Endothelial cell of umbilical vein (primary cell): ENCODE measurements around the gene PHF3. TPM values are rescaled to one million over a fixed set of nuclear protein-coding genes. Genes with fewer than 3 reads are reported as not detected.

Experiments used
- BruUV-seq: library from RNA; stranded (reverse); fragments of 400-500 nt; replicated peaks from 2 replicates; lab custom pipeline; 2021; lab: Mats Ljungman, UMichigan
- CTCF ChIA-PET: fragments of 300-600, 350-600 bp; sonication (Branson Sonifier 250); formaldehyde crosslinking; loops from one replicate; lab custom pipeline; 2021; ENCODE audit warnings: antibody characterized with exemption, inconsistent platforms; lab: Charles Lee
- POLR2A ChIA-PET: fragments of 300-600, 350-600 bp; sonication (Branson Sonifier 250); formaldehyde crosslinking; loops from one replicate; lab custom pipeline; 2021; ENCODE audit warnings: antibody characterized with exemption, inconsistent platforms; lab: Charles Lee
- DNase-seq: peaks from one replicate; pipeline ENCODE4 v3.0.0-alpha.2; 2011; ENCODE audit warnings: low read depth, low spot score
- FAIRE-seq: peaks from 2 replicates; lab custom pipeline; 2011; peaks lifted over from hg19 to GRCh38; lab: Jason Lieb, UNC
- H2AFZ ChIP-seq: 2 replicates; pipeline ENCODE4 v1.6.0; 2012; ENCODE audit warnings: low read depth, low read length, control low read depth, inconsistent platforms
- H3K27ac ChIP-seq: 2 replicates; pipeline ENCODE4 v1.5.1; 2011; ENCODE audit warnings: low read depth, mild to moderate bottlenecking, control low read depth, low read length, moderate library complexity; ENCODE audit not compliant: insufficient read depth
- H3K27me3 ChIP-seq, 2 experiments: 2 replicates each; pipeline versions ENCODE4 v1.6.0 to v1.6.1; 2011; ENCODE audit warnings: low read length in 2 of 2, mixed read lengths in 1 of 2; ENCODE audit not compliant: control insufficient read depth in 2 of 2, insufficient read depth in 2 of 2
- H3K36me3 ChIP-seq, 2 experiments: 2 replicates in 1 of 2; 3 replicates in 1 of 2; pipeline ENCODE4 v1.5.1; 2011; ENCODE audit warnings: low read length in 2 of 2, mild to moderate bottlenecking in 1 of 2, moderate library complexity in 1 of 2; ENCODE audit not compliant: control insufficient read depth in 2 of 2, insufficient read depth in 2 of 2; ENCODE audit errors: extremely low read depth in 1 of 2
- H3K4me1 ChIP-seq: 3 replicates; pipeline ENCODE4 v1.5.1; 2011; ENCODE audit warnings: mild to moderate bottlenecking, low read length; ENCODE audit not compliant: control insufficient read depth, insufficient read depth; ENCODE audit errors: extremely low read depth
- H3K4me2 ChIP-seq: 2 replicates; pipeline ENCODE4 v1.6.1; 2011; ENCODE audit warnings: low read length, control low read depth, mixed read lengths; ENCODE audit not compliant: insufficient read depth
- H3K4me3 ChIP-seq, 3 experiments: fragments of 200-600 bp in 1 of 3; sonication (generic), shearing (Covaris generic) in 1 of 3; replicated peaks in 1 of 3; 2 replicates each; pipeline ENCODE4 v1.5.1; 2011 to 2016; ENCODE audit warnings: control low read depth in 3 of 3, low read length in 3 of 3, mild to moderate bottlenecking in 2 of 3, inconsistent platforms in 1 of 3, low read depth in 1 of 3, moderate library complexity in 1 of 3; ENCODE audit not compliant: insufficient read depth in 1 of 3
- H3K79me2 ChIP-seq: 2 replicates; pipeline ENCODE4 v1.6.0; 2012; ENCODE audit warnings: low read length, inconsistent platforms; ENCODE audit not compliant: control insufficient read depth, insufficient read depth
- H3K9ac ChIP-seq: replicated peaks from 2 replicates; pipeline ENCODE3; 2011; ENCODE audit warnings: low read length, control low read depth; ENCODE audit not compliant: insufficient read depth; ENCODE audit errors: extremely low read depth
- H3K9me1 ChIP-seq: replicated peaks from 3 replicates; pipeline ENCODE4 v1.6.0; 2011; ENCODE audit warnings: mild to moderate bottlenecking, low read length; ENCODE audit not compliant: control insufficient read depth, insufficient read depth; ENCODE audit errors: extremely low read depth
- H3K9me3 ChIP-seq: replicated peaks from 2 replicates; pipeline ENCODE4 v1.5.1; 2012; ENCODE audit warnings: low read length, inconsistent platforms; ENCODE audit not compliant: control insufficient read depth, insufficient read depth
- H4K20me1 ChIP-seq: replicated peaks from 2 replicates; pipeline ENCODE3; 2011; ENCODE audit warnings: mild to moderate bottlenecking, low read length; ENCODE audit not compliant: control insufficient read depth, insufficient read depth; ENCODE audit errors: extremely low read depth
- EZH2 ChIP-seq: IDR thresholded peaks from 2 replicates; pipeline ENCODE4 v1.6.1; 2012; ENCODE audit warnings: borderline replicate concordance, low read depth, mild to moderate bottlenecking, moderate library complexity, low read length, inconsistent platforms; ENCODE audit not compliant: severe bottlenecking
- FOS ChIP-seq: IDR thresholded peaks from 2 replicates; pipeline ENCODE4 v1.6.1; 2011; ENCODE audit warnings: mild to moderate bottlenecking, low read length, moderate library complexity, borderline replicate concordance; ENCODE audit not compliant: insufficient read depth
- GATA2 ChIP-seq: IDR thresholded peaks from 2 replicates; pipeline ENCODE4 v1.7.0; 2011; ENCODE audit warnings: low read depth, mild to moderate bottlenecking, moderate library complexity, mixed read lengths, low read length; ENCODE audit not compliant: insufficient read length, insufficient read depth
- JUN ChIP-seq: IDR thresholded peaks from 2 replicates; pipeline ENCODE4 v1.6.1; 2011; ENCODE audit warnings: borderline replicate concordance, low read depth; ENCODE audit not compliant: insufficient read length, insufficient read depth
- MYC ChIP-seq: IDR thresholded peaks from one replicate; pipeline ENCODE4 v1.6.1; 2011; ENCODE audit warnings: mild to moderate bottlenecking, low read depth, low read length
- POLR2A ChIP-seq: IDR thresholded peaks from 2 replicates; pipeline ENCODE4 v1.6.1; 2012; ENCODE audit warnings: low read depth, mild to moderate bottlenecking, control low read depth, low read length
- POLR2AphosphoS5 ChIP-seq: IDR thresholded peaks from 2 replicates; pipeline ENCODE4 v1.6.1; 2012; ENCODE audit warnings: low read depth, mild to moderate bottlenecking, control low read depth, low read length, moderate library complexity; ENCODE audit not compliant: insufficient read depth
- dilution Hi-C: fragments of 300-500 bp; cut with MboI; formaldehyde crosslinking; loops from one replicate; pipeline ENCODE4 v1.15.0; 2019; ENCODE audit warnings: low sequenced_read_pairs; ENCODE audit not compliant: extremely low pct_ligation_motif_present
- intact Hi-C: fragments of 100-400 bp; cut with micrococcal nuclease; formaldehyde crosslinking; loops from one replicate; pipeline ENCODE4 v1.10.0; 2022
- polyA plus RNA-seq, 4 experiments: library from polyadenylated mRNA; depleted of rRNA in 3 of 4; stranded (reverse) in 3 of 4; unstranded in 1 of 4; fragments of >200 nt; gene quantifications; 2 replicates each; pipeline versions ENCODE4 v1.2.1 to v1.2.3, GENCODE V29; 2011 to 2012; ENCODE audit warnings: missing spikeins in 1 of 4
- total RNA-seq: library from RNA; stranded (reverse); gene quantifications from 2 replicates; pipeline ENCODE4 v1.2.3, GENCODE V29; 2021
- TF ChIP-seq, protein P1 (sequence below), 2 donors: IDR thresholded peaks; 1 replicate in 1 of 2; 2 replicates in 1 of 2; pipeline ENCODE4 v1.5.1; 2011; ENCODE audit warnings: low read length in 2 of 2, mild to moderate bottlenecking in 2 of 2, moderate library complexity in 2 of 2, control low read depth in 1 of 2, inconsistent platforms in 1 of 2, low read depth in 1 of 2; ENCODE audit not compliant: insufficient read depth in 1 of 2; ENCODE audit errors: extremely low read depth in 1 of 2
- TF ChIP-seq, protein P2 (sequence below): IDR thresholded peaks from 2 replicates; pipeline ENCODE4 v1.6.1; 2011; ENCODE audit not compliant: insufficient read depth, insufficient read length

The PHF3 gene
- total and polyA plus RNA-seq, 2 donors (not counting 3 experiments of a cell fraction or from before 2014, with no cell fraction given), result 4.6 to 29.6 TPM

DNA sequence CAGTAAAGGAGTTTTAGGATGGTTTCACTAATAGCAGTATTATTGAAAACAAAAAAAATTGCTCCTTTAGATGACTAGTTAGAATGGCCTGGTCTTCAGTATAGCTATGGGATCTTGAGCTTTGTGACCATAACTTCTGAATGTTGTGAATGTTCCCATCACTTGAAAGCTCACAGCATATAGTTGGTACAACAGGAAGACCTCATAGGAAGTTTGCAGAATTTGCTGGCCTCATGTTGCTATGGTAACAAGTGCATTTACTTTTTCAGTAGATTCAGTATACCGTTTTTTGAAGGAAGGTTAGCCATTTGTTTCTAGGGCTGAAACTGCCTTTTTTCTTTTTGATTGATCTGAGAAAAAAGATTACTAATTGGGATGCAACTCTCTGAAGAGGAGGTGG is 8.3 kb downstream of the PHF3 start:
- POLR2A ChIA-PET, result no interaction called here
- no peak overlapping the region for H3K4me2 ChIP-seq
- BruUV-seq, result no TSS peak
- H3K9me3 ChIP-seq, result no peaks in the 10 kb centered on the region
- H2AFZ ChIP-seq, result no peak overlapping the region
- no peak overlapping the region for H3K9ac ChIP-seq
- H3K79me2 ChIP-seq, result peaks cover 68% of the 10 kb centered on the region
- FAIRE-seq (peak; percentile 43), DNase-seq (peak; percentile 52)
- peaks cover 0 to 2% of the 10 kb centered on the region in 2 experiments for H3K36me3 ChIP-seq
- CTCF ChIA-PET, result interaction anchor here (0.6 to 2.1 kb wide), 4 partner anchors 20 to 159 kb away, joined by 3 to 7 read pairs (median 4); no protein-coding TSS in a partner anchor
- H3K4me1 ChIP-seq, result peaks cover 8% of the 10 kb centered on the region
- peaks cover 11% of the 10 kb centered on the region for H4K20me1 ChIP-seq
- no peak overlapping the region for H3K27ac ChIP-seq
- H3K27me3 ChIP-seq, result no peaks in the 10 kb centered on the region
- H3K4me3 ChIP-seq, result no peak overlapping the region
- TF ChIP-seq, protein P1, sequence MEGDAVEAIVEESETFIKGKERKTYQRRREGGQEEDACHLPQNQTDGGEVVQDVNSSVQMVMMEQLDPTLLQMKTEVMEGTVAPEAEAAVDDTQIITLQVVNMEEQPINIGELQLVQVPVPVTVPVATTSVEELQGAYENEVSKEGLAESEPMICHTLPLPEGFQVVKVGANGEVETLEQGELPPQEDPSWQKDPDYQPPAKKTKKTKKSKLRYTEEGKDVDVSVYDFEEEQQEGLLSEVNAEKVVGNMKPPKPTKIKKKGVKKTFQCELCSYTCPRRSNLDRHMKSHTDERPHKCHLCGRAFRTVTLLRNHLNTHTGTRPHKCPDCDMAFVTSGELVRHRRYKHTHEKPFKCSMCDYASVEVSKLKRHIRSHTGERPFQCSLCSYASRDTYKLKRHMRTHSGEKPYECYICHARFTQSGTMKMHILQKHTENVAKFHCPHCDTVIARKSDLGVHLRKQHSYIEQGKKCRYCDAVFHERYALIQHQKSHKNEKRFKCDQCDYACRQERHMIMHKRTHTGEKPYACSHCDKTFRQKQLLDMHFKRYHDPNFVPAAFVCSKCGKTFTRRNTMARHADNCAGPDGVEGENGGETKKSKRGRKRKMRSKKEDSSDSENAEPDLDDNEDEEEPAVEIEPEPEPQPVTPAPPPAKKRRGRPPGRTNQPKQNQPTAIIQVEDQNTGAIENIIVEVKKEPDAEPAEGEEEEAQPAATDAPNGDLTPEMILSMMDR (IDR thresholded peaks at IDR 0.05; ENCODE audit: extremely low read depth in 1 of 2, insufficient read depth in 1 of 2, low read depth in 1 of 2, low read length in 2 of 2), result no peak
- no peak for TF ChIP-seq JUN
- no peak for TF ChIP-seq GATA2
- no peak for TF ChIP-seq MYC
- TF ChIP-seq EZH2, result no peak
- no peak for TF ChIP-seq FOS
- TF ChIP-seq POLR2AphosphoS5, result no peak
- no peak for TF ChIP-seq POLR2A
- TF ChIP-seq, protein P2, sequence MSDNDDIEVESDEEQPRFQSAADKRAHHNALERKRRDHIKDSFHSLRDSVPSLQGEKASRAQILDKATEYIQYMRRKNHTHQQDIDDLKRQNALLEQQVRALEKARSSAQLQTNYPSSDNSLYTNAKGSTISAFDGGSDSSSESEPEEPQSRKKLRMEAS, result no peak
- intact Hi-C loops, result no loop called here
- H3K9me1 ChIP-seq, result peaks cover 6% of the 10 kb centered on the region
- dilution Hi-C loops, result no loop called here
